ENCODE results near the gene TMEM126A. TPM values are rescaled to one million over a fixed set of nuclear protein-coding genes. Genes with fewer than 3 reads are reported as not detected.
"Not testable (repeated sequence)": the region's sequence is repeated elsewhere in the genome, so short reads cannot be mapped to it uniquely, and the experiment has no call there.

Gene TMEM126A
- total and polyA plus RNA-seq, 2 experiments from 2014 or later, result 48.0 to 58.0 TPM

- Histone ChIP-seq H3K9me3 (ENCODE audit: low read depth) (no peaks in the 10 kb centered on the region), H3K4me2 (no peak overlapping the region), H3K4me1 (ENCODE audit: insufficient read depth) (no peaks in the 10 kb centered on the region), H3K27ac (no peak overlapping the region), H3K79me2 (peaks cover 13% of the 10 kb centered on the region), H3K9me2 (replicated peaks; ENCODE audit: insufficient read depth) (no peaks in the 10 kb centered on the region), H4K20me1 (ENCODE audit: insufficient read depth, poor library complexity, severe bottlenecking) (peaks cover 12% of the 10 kb centered on the region), H3K36me3 (replicated peaks; ENCODE audit: insufficient read depth, low read depth) (no peaks in the 10 kb centered on the region), H3K4me3 (no peak overlapping the region), H2AFZ (no peak overlapping the region), H3K27me3 (no peaks in the 10 kb centered on the region)
- no peak for DNase-seq (ENCODE audit: low spot score)
- TF ChIP-seq EZH2 (IDR thresholded peaks at IDR 0.05; ENCODE audit: borderline replicate concordance) (no peak), EZH2phosphoT487 (IDR thresholded peaks at IDR 0.05; ENCODE audit: low read depth, severe bottlenecking, unreplicated experiment) (no peak)
- TF ChIP-seq, protein P1, sequence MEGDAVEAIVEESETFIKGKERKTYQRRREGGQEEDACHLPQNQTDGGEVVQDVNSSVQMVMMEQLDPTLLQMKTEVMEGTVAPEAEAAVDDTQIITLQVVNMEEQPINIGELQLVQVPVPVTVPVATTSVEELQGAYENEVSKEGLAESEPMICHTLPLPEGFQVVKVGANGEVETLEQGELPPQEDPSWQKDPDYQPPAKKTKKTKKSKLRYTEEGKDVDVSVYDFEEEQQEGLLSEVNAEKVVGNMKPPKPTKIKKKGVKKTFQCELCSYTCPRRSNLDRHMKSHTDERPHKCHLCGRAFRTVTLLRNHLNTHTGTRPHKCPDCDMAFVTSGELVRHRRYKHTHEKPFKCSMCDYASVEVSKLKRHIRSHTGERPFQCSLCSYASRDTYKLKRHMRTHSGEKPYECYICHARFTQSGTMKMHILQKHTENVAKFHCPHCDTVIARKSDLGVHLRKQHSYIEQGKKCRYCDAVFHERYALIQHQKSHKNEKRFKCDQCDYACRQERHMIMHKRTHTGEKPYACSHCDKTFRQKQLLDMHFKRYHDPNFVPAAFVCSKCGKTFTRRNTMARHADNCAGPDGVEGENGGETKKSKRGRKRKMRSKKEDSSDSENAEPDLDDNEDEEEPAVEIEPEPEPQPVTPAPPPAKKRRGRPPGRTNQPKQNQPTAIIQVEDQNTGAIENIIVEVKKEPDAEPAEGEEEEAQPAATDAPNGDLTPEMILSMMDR (IDR thresholded peaks at IDR 0.05; ENCODE audit: poor library complexity), result no peak
- WGBS (ENCODE audit: low lambda C conversion rate, missing lambda C conversion rate), result 93% methylated on average over 1 of the region's 1 CpG
Measured at GRCh38 chr11:85668157-85668556, 20.4 kb downstream of the TMEM126A start.

- H3K4me3 ChIP-seq; H2AFZ ChIP-seq; H3K4me1 ChIP-seq (ENCODE audit: insufficient read depth); H3K9me3 ChIP-seq (ENCODE audit: low read depth); H3K36me3 ChIP-seq (replicated peaks; ENCODE audit: insufficient read depth, low read depth); H3K27ac ChIP-seq; H3K79me2 ChIP-seq; H3K9me2 ChIP-seq (replicated peaks; ENCODE audit: insufficient read depth); DNase-seq (ENCODE audit: low spot score); H4K20me1 ChIP-seq (ENCODE audit: insufficient read depth, poor library complexity, severe bottlenecking); H3K4me2 ChIP-seq; H3K27me3 ChIP-seq: not testable (repeated sequence)
Measured at GRCh38 chr11:85670949-85671663, 23.3 kb downstream of the TMEM126A start.

DNA sequence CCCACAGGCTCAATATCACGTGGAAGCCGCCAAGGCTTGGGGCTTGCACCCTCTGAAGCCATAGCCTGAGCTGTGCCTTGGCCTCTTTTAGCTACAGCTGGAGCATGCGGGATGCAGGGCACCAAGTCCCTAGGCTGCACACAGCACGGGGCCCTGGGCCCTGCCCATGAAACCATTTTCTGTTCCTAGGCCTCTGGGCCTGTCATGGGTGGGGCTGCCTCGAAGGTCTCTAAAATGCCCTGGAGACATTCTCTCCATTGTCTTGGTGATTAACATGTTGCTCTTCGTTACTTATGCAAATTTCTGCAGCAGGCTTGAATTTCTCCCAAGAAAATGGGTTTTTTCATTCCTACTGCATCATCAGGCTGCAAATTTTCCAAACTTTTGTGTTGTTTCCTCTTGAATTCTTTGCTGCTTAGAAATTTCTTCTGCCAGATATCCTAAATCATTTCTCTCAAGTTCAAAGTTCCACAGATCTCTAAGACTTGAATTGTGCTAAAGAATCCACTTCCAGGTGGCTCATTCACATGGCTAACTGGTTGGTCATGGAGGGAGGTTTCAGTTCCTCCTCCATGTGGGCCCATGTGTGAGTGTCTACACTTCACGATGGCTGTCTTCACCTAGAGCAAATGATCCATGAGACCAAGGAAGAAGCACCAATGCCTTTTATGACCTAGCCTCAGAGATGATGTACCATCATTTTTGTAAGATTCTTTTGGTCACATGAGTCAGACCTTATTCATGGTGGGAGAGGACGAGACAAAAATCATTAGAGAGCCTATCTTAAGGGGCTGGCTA is 24.5 kb downstream of the TMEM126A start:
- Histone ChIP-seq H3K4me1 (ENCODE audit: insufficient read depth) (no peaks in the 10 kb centered on the region), H3K79me2 (no peaks in the 10 kb centered on the region), H3K36me3 (replicated peaks; ENCODE audit: insufficient read depth, low read depth) (no peaks in the 10 kb centered on the region), H3K4me2 (no peak overlapping the region), H3K4me3 (no peak overlapping the region), H3K9me3 (ENCODE audit: low read depth) (no peaks in the 10 kb centered on the region), H2AFZ (no peak overlapping the region), H3K27ac (no peak overlapping the region), H3K27me3 (no peaks in the 10 kb centered on the region), H4K20me1 (ENCODE audit: insufficient read depth, poor library complexity, severe bottlenecking) (no peaks in the 10 kb centered on the region), H3K9me2 (replicated peaks; ENCODE audit: insufficient read depth) (no peaks in the 10 kb centered on the region)
- TF ChIP-seq EZH2 (IDR thresholded peaks at IDR 0.05; ENCODE audit: borderline replicate concordance), result no peak
- TF ChIP-seq, protein P1 (IDR thresholded peaks at IDR 0.05; ENCODE audit: poor library complexity), result no peak
- no peak for TF ChIP-seq EZH2phosphoT487 (IDR thresholded peaks at IDR 0.05; ENCODE audit: low read depth, severe bottlenecking, unreplicated experiment)
- DNase-seq (ENCODE audit: low spot score), result no peak
- 87% methylated on average over 8 of the region's 8 CpGs for WGBS (ENCODE audit: low lambda C conversion rate, missing lambda C conversion rate)

DNA sequence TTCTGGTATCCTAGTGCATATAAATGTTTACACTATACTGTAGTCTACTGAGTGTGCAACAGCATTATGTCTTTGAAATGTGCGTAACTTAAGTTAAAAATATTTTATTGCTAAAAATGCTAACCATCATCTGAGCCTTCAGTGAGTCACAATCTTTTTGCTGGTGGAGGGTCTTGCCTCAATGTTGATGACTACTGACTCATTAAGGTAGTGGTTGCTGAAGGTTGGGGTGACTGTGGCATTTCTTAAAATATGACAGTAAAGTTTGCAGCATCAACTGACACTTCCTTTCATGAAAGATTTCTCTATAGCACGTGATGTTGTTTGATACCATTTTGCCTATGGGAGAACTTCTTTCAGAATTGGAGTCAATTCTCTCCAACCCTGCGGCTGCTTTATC is 25.6 kb downstream of the TMEM126A start:
- Histone ChIP-seq H2AFZ (no peak overlapping the region), H3K4me2 (no peak overlapping the region)

More for the DNA sequence above, 25.6 kb downstream of the TMEM126A start:
- H3K9me2 ChIP-seq (replicated peaks; ENCODE audit: insufficient read depth), result no peaks in the 10 kb centered on the region
- H3K27me3 ChIP-seq, result no peaks in the 10 kb centered on the region
- no peaks in the 10 kb centered on the region for H3K9me3 ChIP-seq (ENCODE audit: low read depth)
- H3K36me3 ChIP-seq (replicated peaks; ENCODE audit: insufficient read depth, low read depth), result no peaks in the 10 kb centered on the region
- H3K4me1 ChIP-seq (ENCODE audit: insufficient read depth), result no peaks in the 10 kb centered on the region
- 96% methylated on average over 3 of the region's 3 CpGs for WGBS (ENCODE audit: low lambda C conversion rate, missing lambda C conversion rate)
- no peaks in the 10 kb centered on the region for H4K20me1 ChIP-seq (ENCODE audit: insufficient read depth, poor library complexity, severe bottlenecking)
- no peak overlapping the region for H3K27ac ChIP-seq
- DNase-seq (ENCODE audit: low spot score), result no peak
- no peaks in the 10 kb centered on the region for H3K79me2 ChIP-seq
- no peak overlapping the region for H3K4me3 ChIP-seq
- TF ChIP-seq EZH2 (IDR thresholded peaks at IDR 0.05; ENCODE audit: borderline replicate concordance) (no peak), EZH2phosphoT487 (IDR thresholded peaks at IDR 0.05; ENCODE audit: low read depth, severe bottlenecking, unreplicated experiment) (no peak)
- TF ChIP-seq, protein P1 (IDR thresholded peaks at IDR 0.05; ENCODE audit: poor library complexity), result no peak

Measured in hepatocyte (in vitro differentiated cells).